Skeletal muscle satellite cell (primary cell): ENCODE measurements around the gene MFRP. TPM values are rescaled to one million over a fixed set of nuclear protein-coding genes. Genes with fewer than 3 reads are reported as not detected.
"Not testable (repeated sequence)": the region's sequence is repeated elsewhere in the genome, so short reads cannot be mapped to it uniquely, and the experiment has no call there.

Experiments
- H3K27me3 ChIP-seq: 2 replicates; pipeline ENCODE4 v1.7.0; 2013; ENCODE audit warnings: low read length; ENCODE audit not compliant: control insufficient read depth, insufficient read depth
- H3K36me3 ChIP-seq: 2 replicates; pipeline ENCODE4 v1.7.0; 2013; ENCODE audit warnings: mild to moderate bottlenecking, control low read depth, low read length; ENCODE audit not compliant: insufficient read depth
- H3K4me1 ChIP-seq: 2 replicates; pipeline ENCODE4 v1.7.0; 2013; ENCODE audit warnings: low read length; ENCODE audit not compliant: control insufficient read depth, insufficient read depth
- H3K4me2 ChIP-seq: 2 replicates; pipeline ENCODE4 v1.7.0; 2013; ENCODE audit warnings: mild to moderate bottlenecking, low read length
- H3K4me3 ChIP-seq: 2 replicates; pipeline ENCODE4 v1.7.0; 2013; ENCODE audit warnings: low read length
- H3K9ac ChIP-seq: 2 replicates; pipeline ENCODE4 v1.7.0; 2013; ENCODE audit warnings: mild to moderate bottlenecking, low read depth, low read length, moderate library complexity
- H3K9me3 ChIP-seq: replicated peaks from 2 replicates; pipeline ENCODE4 v1.7.0; 2013; ENCODE audit warnings: mild to moderate bottlenecking, control low read depth, low read length
- total RNA-seq: library from RNA; depleted of rRNA; stranded (reverse); fragments of >200 nt; gene quantifications from 2 replicates; pipeline ENCODE4 v1.2.3, GENCODE V29; 2012; rRNA removed

Gene MFRP
- not detected in 2 replicates for total RNA-seq

DNA sequence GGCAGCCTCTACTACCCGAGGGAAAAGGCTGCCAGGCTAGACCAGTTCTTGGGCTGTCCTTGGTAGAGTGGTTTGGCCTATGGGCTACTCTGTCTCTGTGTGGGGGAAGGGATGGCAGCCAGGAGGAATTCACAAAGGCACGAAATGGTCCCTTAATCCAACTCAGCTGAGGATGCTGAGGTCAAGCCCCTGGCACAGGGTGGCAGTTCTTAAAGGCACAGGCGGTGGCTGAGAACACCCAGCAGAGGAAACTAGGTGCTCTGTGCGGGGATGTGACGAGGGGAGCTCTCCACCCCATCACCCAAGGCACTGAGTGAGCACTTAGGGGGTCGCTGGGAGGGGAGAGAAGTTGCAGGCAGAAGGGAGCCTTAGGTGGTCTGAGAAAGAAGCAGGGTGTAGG, at the start of gene MFRP:
TSS of gene MFRP (minus strand) at position 101 of the 400 bp plus-strand sequence. CDS start 192 bp downstream, outside the sequence.
- H3K9me3 ChIP-seq: no peaks in the 10 kb centered on the region
- H3K9ac ChIP-seq: no peak within 1 kb of the TSS
- peaks cover 47% of the 10 kb centered on the region for H3K27me3 ChIP-seq
- H3K4me2 ChIP-seq: no peak within 1 kb of the TSS
- no peaks in the 10 kb centered on the region for H3K4me1 ChIP-seq
- H3K4me3 ChIP-seq: no peak within 1 kb of the TSS
- no peaks in the 10 kb centered on the region for H3K36me3 ChIP-seq

- Histone ChIP-seq H3K4me1 (no peaks in the 10 kb centered on the region), H3K27me3 (peaks cover 3% of the 10 kb centered on the region), H3K9ac (no peak overlapping the region), H3K36me3 (no peaks in the 10 kb centered on the region), H3K4me2 (no peak overlapping the region), H3K4me3 (no peak overlapping the region), H3K9me3 (no peaks in the 10 kb centered on the region)
These were observed 44.8 kb upstream of the MFRP start for GRCh38 chr11:119391275-119391674.

DNA sequence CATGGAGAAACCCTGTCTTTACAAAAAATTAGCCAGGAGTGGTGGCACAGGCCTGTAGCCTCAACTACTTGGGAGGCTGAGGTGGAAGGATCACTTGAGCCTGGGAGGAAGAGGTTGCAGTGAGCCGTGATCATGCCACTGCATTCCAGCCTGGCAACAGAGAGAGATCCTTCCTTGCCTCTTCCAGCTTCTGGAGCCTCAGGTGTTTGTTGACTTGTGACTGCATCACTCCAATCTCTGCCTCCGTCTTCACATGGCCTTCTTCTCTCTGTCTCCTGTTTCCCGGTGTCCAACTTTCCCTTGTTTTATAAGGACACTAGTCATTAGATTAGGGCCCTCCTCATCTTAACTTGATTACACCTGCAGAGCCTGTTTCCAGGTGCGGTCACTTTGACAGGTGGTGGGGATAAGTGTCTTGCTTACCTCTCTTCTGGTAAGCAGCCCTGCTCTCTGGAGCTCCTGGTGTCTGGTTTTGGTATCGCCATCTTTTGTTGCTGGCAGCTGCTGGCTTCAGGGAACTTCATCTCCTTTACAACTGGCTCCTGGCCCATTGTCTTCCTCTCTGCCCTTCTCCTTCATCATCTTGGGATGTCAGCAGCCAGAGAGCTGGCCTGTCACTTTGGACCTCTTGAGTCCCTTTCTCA, 43.2 kb upstream of the MFRP start:
- no peak overlapping the region for H3K9ac ChIP-seq
- no peak overlapping the region for H3K4me2 ChIP-seq
- H3K4me3 ChIP-seq: no peak overlapping the region
- H3K27me3 ChIP-seq: no peaks in the 10 kb centered on the region
- H3K9me3 ChIP-seq: no peaks in the 10 kb centered on the region
- H3K36me3 ChIP-seq: no peaks in the 10 kb centered on the region
- no peaks in the 10 kb centered on the region for H3K4me1 ChIP-seq

DNA sequence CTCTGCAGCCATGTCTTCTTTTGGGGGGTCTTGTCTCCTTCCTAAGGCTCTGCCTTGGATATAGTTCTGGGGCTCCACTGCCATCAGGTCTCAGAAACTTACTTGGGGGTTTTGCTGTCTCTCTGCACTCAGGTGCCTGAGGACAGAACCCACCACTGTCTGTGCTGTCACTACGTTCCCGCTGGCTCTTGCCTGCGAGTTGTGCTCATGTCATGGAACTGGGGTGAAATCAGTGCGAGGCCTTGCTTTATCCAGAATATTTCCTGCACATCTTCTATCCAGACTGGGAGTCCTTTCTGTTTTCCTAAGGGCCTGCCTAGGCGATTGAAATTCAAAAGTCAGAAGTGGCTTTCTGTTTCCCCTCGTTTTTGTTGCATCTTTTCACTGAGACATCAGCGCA, 41.6 kb upstream of the MFRP start:
- Histone ChIP-seq H3K4me1 (no peaks in the 10 kb centered on the region), H3K9me3 (no peaks in the 10 kb centered on the region), H3K36me3 (no peaks in the 10 kb centered on the region), H3K4me3 (no peak overlapping the region), H3K27me3 (peaks cover 8% of the 10 kb centered on the region), H3K9ac (no peak overlapping the region), H3K4me2 (no peak overlapping the region)

GRCh38 chr11:119384332-119384731, 37.8 kb upstream of the MFRP start:
- H3K4me2 ChIP-seq: no peak overlapping the region
- H3K4me1 ChIP-seq: peaks cover 14% of the 10 kb centered on the region
- H3K9ac ChIP-seq: no peak overlapping the region
- H3K9me3 ChIP-seq: no peaks in the 10 kb centered on the region
- H3K4me3 ChIP-seq: no peak overlapping the region
- H3K36me3 ChIP-seq: no peaks in the 10 kb centered on the region
- H3K27me3 ChIP-seq: peaks cover 8% of the 10 kb centered on the region

DNA sequence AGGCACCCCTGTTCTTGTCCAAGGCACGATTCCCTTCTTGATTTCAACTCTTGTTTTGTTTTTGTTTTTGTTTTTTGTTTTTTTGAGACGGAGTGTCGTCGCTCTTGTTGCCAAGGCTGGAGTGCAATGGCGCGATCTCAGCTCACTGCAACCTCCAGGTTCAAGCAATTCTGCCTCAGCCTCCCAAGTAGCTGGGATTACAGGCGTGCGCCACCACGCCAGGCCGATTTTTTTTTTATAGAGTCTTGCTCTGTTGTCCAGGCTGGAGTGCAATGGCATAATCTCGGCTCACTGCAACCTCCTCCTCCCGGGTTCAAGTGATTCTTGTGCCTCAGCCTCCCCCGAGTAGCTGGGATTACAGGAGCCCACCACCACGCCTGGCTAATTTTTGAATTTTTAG, 36.0 kb upstream of the MFRP start:
- not testable (repeated sequence) for H3K9me3 ChIP-seq, H3K27me3 ChIP-seq, H3K4me3 ChIP-seq, H3K36me3 ChIP-seq, H3K9ac ChIP-seq
- Histone ChIP-seq H3K4me2 (peak overlapping the region; percentile 84), H3K4me1 (peaks cover 17% of the 10 kb centered on the region)

- Histone ChIP-seq H3K27me3 (peaks cover 8% of the 10 kb centered on the region), H3K9ac (peak overlapping the region; percentile 47), H3K4me3 (peak overlapping the region; percentile 75), H3K36me3 (no peaks in the 10 kb centered on the region), H3K4me2 (peak overlapping the region; percentile 84), H3K4me1 (peaks cover 21% of the 10 kb centered on the region), H3K9me3 (no peaks in the 10 kb centered on the region)
These were observed 35.6 kb upstream of the MFRP start for GRCh38 chr11:119382101-119382500.

- Histone ChIP-seq H3K9ac (peak within 1 kb of the TSS; percentile 74), H3K4me2 (peak within 1 kb of the TSS; percentile 84)
These were observed 34.9 kb upstream of the MFRP start, which contains the start of gene USP2 for GRCh38 chr11:119381181-119381988. Gene USP2 (minus strand): TSS chr11:119381690. CDS start chr11:119373480, 8,210 bp downstream.

GRCh38 chr11:119380827-119381180, 34.3 kb upstream of the MFRP start:
- peaks cover 8% of the 10 kb centered on the region for H3K27me3 ChIP-seq
- H3K9ac ChIP-seq: peak overlapping the region; percentile 74
- no peaks in the 10 kb centered on the region for H3K9me3 ChIP-seq
- H3K36me3 ChIP-seq: no peaks in the 10 kb centered on the region
- peaks cover 32% of the 10 kb centered on the region for H3K4me1 ChIP-seq
- H3K4me3 ChIP-seq: peak overlapping the region; percentile 75
- peak overlapping the region; percentile 84 for H3K4me2 ChIP-seq

More at GRCh38 chr11:119381181-119381988, 34.9 kb upstream of the MFRP start, which contains the start of gene USP2:
- peak within 1 kb of the TSS; percentile 75 for H3K4me3 ChIP-seq
- no peaks in the 10 kb centered on the region for H3K36me3 ChIP-seq
- H3K4me1 ChIP-seq: peaks cover 26% of the 10 kb centered on the region
- H3K27me3 ChIP-seq: peaks cover 8% of the 10 kb centered on the region
- no peaks in the 10 kb centered on the region for H3K9me3 ChIP-seq

DNA sequence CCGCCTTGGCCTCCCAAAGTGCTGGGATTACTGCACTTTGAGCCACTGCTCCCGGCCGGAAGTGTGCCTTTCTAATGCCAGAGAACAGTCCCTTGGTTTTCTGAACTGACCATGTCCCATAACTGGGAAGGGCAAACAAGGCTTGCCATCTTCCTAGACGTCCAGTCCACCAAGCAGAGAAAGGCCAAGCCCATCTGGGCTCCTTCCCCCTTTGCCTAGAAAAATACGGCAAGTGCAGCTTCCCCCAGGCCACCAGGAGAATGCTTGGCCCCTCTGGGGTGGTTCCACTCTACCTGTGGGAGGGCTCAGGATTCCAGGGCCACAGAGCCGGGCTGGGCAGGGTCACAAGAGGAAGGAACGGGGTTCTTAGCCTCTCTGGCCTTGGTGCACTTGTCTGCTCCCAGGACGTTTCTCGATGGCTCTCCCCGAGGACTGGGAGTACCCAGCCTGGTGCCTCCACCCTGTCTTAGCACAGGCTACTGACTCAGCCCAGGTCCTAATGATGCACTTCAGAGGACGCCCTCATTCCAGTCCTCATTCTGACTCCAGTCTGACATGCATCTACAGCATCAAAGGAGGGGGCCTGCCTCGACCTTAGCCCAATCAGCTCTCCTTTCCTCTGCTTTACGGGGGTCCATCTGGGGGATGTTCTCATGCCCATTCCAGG, 33.8 kb upstream of the MFRP start:
- Histone ChIP-seq H3K4me3 (peak overlapping the region; percentile 75), H3K9ac (peak overlapping the region; percentile 74)

DNA sequence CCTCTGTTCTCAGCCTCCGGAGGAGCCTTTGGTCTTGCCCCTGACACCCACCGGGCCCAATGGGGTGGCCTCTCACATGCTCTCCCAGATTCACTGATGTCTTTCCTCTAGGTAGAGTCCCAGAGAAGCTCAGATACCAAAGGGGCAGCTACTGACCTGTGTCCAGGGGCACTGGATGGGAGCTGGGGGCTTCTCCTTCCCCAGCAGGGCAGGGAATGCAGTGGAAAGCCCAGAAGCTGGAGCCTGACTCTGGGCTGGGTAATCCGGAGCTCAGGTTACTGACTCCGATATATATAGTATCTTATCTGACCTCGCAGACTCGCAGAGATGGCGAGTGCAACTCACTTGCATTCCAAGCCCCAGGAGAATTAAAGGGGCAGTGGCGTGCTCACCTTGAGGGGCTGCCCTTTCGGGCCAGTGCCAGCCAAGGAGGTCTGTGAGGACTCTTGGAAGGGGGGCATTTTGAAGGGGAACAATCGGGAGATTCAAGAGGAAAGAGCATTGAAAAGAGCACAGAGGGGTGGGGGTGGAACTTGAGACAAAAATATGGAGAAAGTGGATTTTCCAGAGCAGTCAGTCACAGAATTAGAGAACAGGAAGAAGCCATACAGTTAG, 32.5 kb upstream of the MFRP start:
- H3K4me1 ChIP-seq: peaks cover 47% of the 10 kb centered on the region
- peaks cover 1% of the 10 kb centered on the region for H3K27me3 ChIP-seq
- no peaks in the 10 kb centered on the region for H3K9me3 ChIP-seq
- H3K4me3 ChIP-seq: no peak overlapping the region
- no peaks in the 10 kb centered on the region for H3K36me3 ChIP-seq
- no peak overlapping the region for H3K4me2 ChIP-seq
- H3K9ac ChIP-seq: no peak overlapping the region

More for the DNA sequence above, 33.8 kb upstream of the MFRP start:
- H3K4me2 ChIP-seq: peak overlapping the region; percentile 84
- H3K4me1 ChIP-seq: peaks cover 37% of the 10 kb centered on the region
- H3K27me3 ChIP-seq: peaks cover 8% of the 10 kb centered on the region
- no peaks in the 10 kb centered on the region for H3K36me3 ChIP-seq
- H3K9me3 ChIP-seq: no peaks in the 10 kb centered on the region
